Breast epithelium (tissue), 3 donors: ENCODE results near the gene FFAR4.

Source experiments
- CTCF ChIP-seq, 3 donors: fragments of 450-650 bp; IDR thresholded peaks; one replicate each; pipeline ENCODE4 v1.5.1; 2016 to 2017; ENCODE audit warnings: antibody characterized with exemption in 3 of 3, mild to moderate bottlenecking in 3 of 3, moderate library complexity in 3 of 3
- POLR2AphosphoS5 ChIP-seq, 3 donors: sonication (generic); formaldehyde crosslinking; IDR thresholded peaks; one replicate each; pipeline ENCODE4 v1.6.1; 2017; ENCODE audit warnings: antibody characterized with exemption in 3 of 3

GRCh38 chr10:93622942-93623341, 56.5 kb downstream of the FFAR4 start:
- TF ChIP-seq CTCF (IDR thresholded peaks at IDR 0.05) (no peak), POLR2AphosphoS5 (IDR thresholded peaks at IDR 0.05) (no peak)
